NCI-H2081 (cell line): ENCODE results near the gene NELFB.
A peak's percentile ranks its signal among the peaks of the same experiment; 100 is the strongest.

Source experiments
- DNase-seq, 2 experiments: peaks; one replicate each; lab custom pipeline; 2025; lab: John Stamatoyannopoulos, UW

Gene NELFB

GRCh38 chr9:137314561-137315560 is 59.7 kb downstream of the NELFB start:
- no peak for DNase-seq

- DNase-seq = no peak
These were observed 60.5 kb downstream of the NELFB start for GRCh38 chr9:137315581-137316011.

GRCh38 chr9:137316012-137316981 is 61.2 kb downstream of the NELFB start:
- DNase-seq = no peak

- DNase-seq = no peak
These were observed 62.0 kb downstream of the NELFB start for GRCh38 chr9:137317021-137317717.

- no peak for DNase-seq
These were observed 62.8 kb downstream of the NELFB start for GRCh38 chr9:137317718-137318511.

- DNase-seq = no peak
These were observed 63.5 kb downstream of the NELFB start for GRCh38 chr9:137318602-137319001.

- no peak for DNase-seq
These were observed 64.0 kb downstream of the NELFB start for GRCh38 chr9:137319011-137319738.

- no peak for DNase-seq
These were observed 64.8 kb downstream of the NELFB start for GRCh38 chr9:137319739-137320551.

- DNase-seq = peak in 1 of 2 experiments; percentile 57
These were observed 65.6 kb downstream of the NELFB start for GRCh38 chr9:137320555-137321384.

- no peak for DNase-seq
These were observed 66.7 kb downstream of the NELFB start for GRCh38 chr9:137321726-137322361.
